ENCODE data around the gene EPHA7.

DNA sequence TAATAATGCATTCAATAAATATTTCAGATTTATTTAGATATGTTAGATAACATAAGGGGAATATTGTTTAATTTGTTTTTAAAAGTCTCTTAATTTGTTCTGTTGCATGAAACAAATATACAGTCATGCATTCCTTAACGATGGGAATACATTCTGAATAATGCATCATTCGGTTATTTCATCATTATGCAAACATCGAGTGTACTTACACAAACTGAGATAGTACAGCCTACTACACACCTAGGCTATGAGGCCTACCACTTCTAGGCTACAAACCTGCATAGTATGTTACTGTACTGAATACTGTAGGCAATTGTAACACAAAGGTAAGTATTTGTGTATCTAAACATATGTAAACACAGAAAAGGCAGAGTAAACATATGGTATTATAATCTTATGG lies 118.7 kb downstream of the EPHA7 start:
- TF ChIP-seq, protein P1, sequence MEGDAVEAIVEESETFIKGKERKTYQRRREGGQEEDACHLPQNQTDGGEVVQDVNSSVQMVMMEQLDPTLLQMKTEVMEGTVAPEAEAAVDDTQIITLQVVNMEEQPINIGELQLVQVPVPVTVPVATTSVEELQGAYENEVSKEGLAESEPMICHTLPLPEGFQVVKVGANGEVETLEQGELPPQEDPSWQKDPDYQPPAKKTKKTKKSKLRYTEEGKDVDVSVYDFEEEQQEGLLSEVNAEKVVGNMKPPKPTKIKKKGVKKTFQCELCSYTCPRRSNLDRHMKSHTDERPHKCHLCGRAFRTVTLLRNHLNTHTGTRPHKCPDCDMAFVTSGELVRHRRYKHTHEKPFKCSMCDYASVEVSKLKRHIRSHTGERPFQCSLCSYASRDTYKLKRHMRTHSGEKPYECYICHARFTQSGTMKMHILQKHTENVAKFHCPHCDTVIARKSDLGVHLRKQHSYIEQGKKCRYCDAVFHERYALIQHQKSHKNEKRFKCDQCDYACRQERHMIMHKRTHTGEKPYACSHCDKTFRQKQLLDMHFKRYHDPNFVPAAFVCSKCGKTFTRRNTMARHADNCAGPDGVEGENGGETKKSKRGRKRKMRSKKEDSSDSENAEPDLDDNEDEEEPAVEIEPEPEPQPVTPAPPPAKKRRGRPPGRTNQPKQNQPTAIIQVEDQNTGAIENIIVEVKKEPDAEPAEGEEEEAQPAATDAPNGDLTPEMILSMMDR (optimal IDR thresholded peaks at IDR 0.05 in 1 of 3, IDR thresholded peaks at IDR 0.05 in 1 of 3, conservative IDR thresholded peaks at IDR 0.05 in 1 of 3; ENCODE audit: extremely low read depth in 1 of 3, insufficient read depth in 2 of 3, low read length in 3 of 3) = no peak
- TF ChIP-seq EZH2 (IDR thresholded peaks at IDR 0.05; ENCODE audit: low read length) = no peak

Measured in keratinocyte (primary cell).